Subcutaneous abdominal adipose tissue (tissue), 5 donors: ENCODE data around the gene GCH1.
"Not testable (repeated sequence)": the region's sequence is repeated elsewhere in the genome, so short reads cannot be mapped to it uniquely, and the experiment has no call there.

Experiments
- H3K27ac ChIP-seq: one replicate; pipeline ENCODE4 v1.7.0; 2013; ENCODE audit warnings: low read depth, mild to moderate bottlenecking, inconsistent platforms, low read length, moderate library complexity
- H3K27me3 ChIP-seq, 5 donors: one replicate each; pipeline ENCODE4 v1.7.0; 2013; ENCODE audit warnings: low read length in 5 of 5, inconsistent platforms in 1 of 5; ENCODE audit not compliant: control insufficient read depth in 5 of 5, insufficient read depth in 4 of 5
- H3K36me3 ChIP-seq, 5 donors: one replicate each; pipeline ENCODE4 v1.7.0; 2013; ENCODE audit warnings: low read length in 5 of 5; ENCODE audit not compliant: control insufficient read depth in 5 of 5, insufficient read depth in 5 of 5
- H3K4me1 ChIP-seq, 5 donors: one replicate each; pipeline ENCODE4 v1.7.0; 2013; ENCODE audit warnings: low read length in 5 of 5, mild to moderate bottlenecking in 3 of 5, moderate library complexity in 1 of 5; ENCODE audit not compliant: control insufficient read depth in 5 of 5, insufficient read depth in 5 of 5
- H3K4me3 ChIP-seq, 5 donors: one replicate each; pipeline ENCODE4 v1.7.0; 2013; ENCODE audit warnings: low read length in 5 of 5, low read depth in 1 of 5
- H3K9ac ChIP-seq, 5 donors: one replicate each; pipeline ENCODE4 v1.7.0; 2013; ENCODE audit warnings: low read length in 5 of 5, mild to moderate bottlenecking in 4 of 5, moderate library complexity in 3 of 5
- H3K9me3 ChIP-seq, 5 donors: one replicate each; pipeline ENCODE4 v1.7.0; 2013; ENCODE audit warnings: low read length in 5 of 5; ENCODE audit not compliant: control insufficient read depth in 5 of 5
- donor health status: healthy.
- donor health status: healthy.
- donor health status: healthy.
- donor health status: healthy.
- donor health status: healthy.

The GCH1 gene

DNA sequence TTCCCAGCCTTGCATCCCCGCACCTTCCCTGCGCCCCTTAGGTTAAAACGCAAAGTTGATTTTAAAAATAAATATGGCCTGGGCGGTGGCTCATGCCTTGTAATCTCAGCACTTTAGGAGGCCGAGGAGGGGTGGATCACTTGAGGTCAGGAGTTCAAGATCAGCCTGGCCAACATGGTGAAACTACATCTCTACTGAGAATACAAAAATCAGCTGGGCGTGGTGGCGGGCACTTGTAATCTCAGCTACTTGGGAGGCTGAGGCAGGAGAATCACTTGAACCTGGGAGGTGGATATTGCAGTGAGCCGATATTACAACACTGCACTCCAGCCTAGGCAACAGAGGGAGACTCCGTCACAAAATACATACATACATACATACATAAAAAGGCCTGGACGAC is 96.0 kb downstream of the GCH1 start:
- no peaks in the 10 kb centered on the region for H3K27me3 ChIP-seq
- no peak overlapping the region for H3K9ac ChIP-seq
- H3K4me3 ChIP-seq: no peak overlapping the region
- H3K9me3 ChIP-seq: no peaks in the 10 kb centered on the region
- H3K4me1 ChIP-seq: peaks cover 4 to 20% (median 14%) of the 10 kb centered on the region in 5 donors
- H3K27ac ChIP-seq: no peak overlapping the region
- no peaks in the 10 kb centered on the region for H3K36me3 ChIP-seq

DNA sequence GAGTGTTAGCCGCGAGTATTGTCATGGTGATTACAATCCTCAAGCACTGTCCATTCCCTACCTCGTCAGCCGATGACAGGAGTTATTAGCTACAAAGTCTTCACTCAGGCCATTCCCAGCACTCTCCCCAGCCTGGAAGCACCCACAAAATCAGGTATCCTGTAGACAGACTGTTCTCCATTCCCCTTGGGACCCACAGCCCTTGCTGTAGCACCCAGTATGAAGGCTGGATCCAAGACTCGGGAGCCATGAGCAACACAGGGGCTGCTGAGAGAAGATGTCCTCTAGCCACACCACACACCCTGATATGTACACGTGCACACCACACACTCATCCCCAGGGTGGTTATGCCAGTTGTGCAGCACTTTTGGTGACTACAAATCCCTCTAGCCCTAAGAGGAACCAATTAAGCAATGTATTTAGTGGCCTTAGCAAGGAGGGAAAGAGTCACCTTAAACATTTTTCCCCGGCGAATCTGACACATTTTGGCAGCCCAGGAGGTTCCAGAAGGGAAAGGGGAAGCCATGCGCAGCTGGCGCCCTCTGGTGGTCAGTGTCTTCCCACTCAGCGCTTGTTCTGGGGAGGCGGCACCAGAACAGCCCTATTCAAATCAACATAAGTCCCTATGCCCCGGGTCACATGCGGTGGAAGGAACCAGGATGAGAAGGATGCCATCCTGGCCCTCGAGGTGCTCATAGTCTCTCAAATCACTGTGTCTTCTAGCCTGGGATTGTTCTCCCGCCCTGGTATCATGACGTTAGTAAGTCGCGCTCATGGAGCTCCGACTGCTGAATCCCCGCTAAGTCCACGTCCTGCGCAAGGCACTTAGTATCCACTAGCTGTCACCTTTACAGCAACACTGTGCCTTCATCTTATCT is 96.9 kb downstream of the GCH1 start:
- H3K27me3 ChIP-seq: no peaks in the 10 kb centered on the region
- H3K27ac ChIP-seq: no peak overlapping the region
- H3K4me1 ChIP-seq: peaks cover 4 to 20% (median 14%) of the 10 kb centered on the region in 5 donors
- no peaks in the 10 kb centered on the region for H3K36me3 ChIP-seq
- H3K9me3 ChIP-seq: no peaks in the 10 kb centered on the region
- peak overlapping the region in 1 of 5 donors; percentile 27 for H3K9ac ChIP-seq
- H3K4me3 ChIP-seq: peak overlapping the region in 4 of 5 donors; percentile 25 to 68 (median 40)

DNA sequence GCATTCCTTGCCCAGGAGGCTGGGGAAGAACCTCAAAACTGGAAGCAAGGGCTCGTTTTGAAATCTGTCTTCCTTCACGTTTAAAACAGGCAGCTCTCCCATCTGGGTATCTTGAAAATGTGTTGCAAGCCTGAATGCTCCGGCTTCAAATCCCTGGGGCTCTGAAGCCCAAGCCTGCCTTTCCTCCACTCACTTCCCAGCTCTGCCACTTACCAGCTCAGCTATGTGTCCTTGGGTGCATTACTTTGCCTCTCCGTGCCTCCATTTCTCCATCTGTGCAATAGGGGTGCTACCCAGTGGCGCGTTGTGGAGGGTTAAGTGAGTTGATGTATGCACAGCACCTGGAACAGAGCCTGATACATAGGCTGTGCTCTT is 97.6 kb downstream of the GCH1 start:
- Histone ChIP-seq H3K4me3 (peak overlapping the region in 2 of 5 donors; percentile 34 to 68), H3K36me3 (no peaks in the 10 kb centered on the region), H3K27me3 (no peaks in the 10 kb centered on the region), H3K9ac (no peak overlapping the region), H3K27ac (no peak overlapping the region), H3K9me3 (no peaks in the 10 kb centered on the region), H3K4me1 (peaks cover 4 to 20% (median 14%) of the 10 kb centered on the region in 5 donors)

DNA sequence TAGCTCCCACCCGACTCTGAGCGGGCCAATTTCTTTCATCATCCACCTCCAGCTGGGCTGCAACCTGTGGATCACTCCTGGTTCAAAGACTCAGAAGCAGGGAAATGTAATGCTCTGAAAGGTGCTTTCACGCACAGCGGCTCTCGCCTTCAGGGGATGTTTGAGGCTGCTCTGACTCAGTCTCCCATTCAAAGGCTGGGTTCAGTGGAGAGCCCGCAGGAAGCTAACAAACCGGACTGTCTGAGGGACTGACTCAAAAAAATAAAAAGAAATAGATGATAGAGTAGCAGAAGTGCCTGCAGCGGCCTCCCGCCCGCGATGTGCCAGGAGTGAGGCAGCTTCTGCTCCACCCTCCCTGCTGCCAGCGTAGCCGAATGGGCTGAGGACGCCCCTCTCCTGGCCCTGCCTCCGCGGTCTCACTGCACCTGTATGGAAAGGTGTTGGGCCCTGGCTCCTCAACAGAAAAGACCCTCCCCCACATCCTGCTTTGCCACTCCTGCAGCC is 98.0 kb downstream of the GCH1 start:
- Histone ChIP-seq H3K9me3 (no peaks in the 10 kb centered on the region), H3K4me1 (peaks cover 4 to 20% (median 14%) of the 10 kb centered on the region in 5 donors), H3K9ac (no peak overlapping the region), H3K27ac (no peak overlapping the region), H3K27me3 (no peaks in the 10 kb centered on the region), H3K4me3 (no peak overlapping the region), H3K36me3 (no peaks in the 10 kb centered on the region)

DNA sequence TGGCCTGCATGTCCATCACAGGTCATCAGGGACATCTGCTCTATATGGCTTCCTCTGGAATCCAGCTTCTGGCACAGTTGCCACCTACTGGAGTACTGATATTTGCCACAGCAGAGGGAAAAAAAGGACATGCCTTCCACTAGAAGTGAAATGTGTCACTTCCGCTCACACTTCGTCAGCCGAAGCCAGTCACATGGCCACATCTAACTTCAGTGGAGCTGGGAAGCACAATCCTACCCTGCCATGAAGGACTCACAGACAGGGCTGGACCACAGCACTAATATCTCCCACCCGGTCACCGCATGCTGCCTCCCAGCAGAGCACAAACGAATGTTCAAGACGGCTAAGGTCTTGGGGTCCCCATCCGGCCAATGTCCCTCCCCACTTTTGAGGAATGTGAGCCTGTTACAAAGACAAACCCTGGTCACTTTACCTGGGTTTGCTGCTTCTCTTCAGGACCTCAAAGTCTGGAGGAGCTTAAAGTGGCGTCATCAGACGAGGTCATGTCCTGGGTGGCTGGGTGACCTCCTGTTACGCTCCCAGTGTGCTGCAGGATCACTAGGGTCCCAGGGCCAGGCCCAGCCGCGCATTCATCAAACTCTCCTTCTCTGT is 98.6 kb downstream of the GCH1 start:
- Histone ChIP-seq H3K27me3 (no peaks in the 10 kb centered on the region), H3K36me3 (no peaks in the 10 kb centered on the region), H3K9ac (no peak overlapping the region), H3K4me3 (no peak overlapping the region), H3K9me3 (no peaks in the 10 kb centered on the region), H3K27ac (no peak overlapping the region), H3K4me1 (peaks cover 4 to 20% (median 14%) of the 10 kb centered on the region in 5 donors)

DNA sequence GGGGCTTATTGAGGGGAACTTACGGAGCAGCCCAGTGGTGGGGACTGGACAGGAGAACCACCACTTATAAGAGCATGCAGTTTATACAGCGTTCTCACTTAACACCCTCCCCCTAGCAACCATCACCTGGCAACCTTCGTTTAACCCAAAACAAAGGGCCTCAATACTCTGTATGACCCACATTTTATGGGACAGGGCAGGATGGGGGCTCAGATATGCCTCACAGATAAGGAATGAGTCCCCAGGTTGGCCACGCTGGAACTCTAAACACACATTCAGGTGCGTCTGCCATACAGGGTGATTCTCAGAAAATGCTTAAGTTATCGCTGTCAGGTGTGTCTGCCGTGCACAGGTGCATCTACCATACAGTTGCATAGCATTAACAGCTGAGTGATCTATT is 99.2 kb downstream of the GCH1 start:
- Histone ChIP-seq H3K4me3 (no peak overlapping the region), H3K4me1 (peaks cover 4 to 20% (median 14%) of the 10 kb centered on the region in 5 donors), H3K27me3 (no peaks in the 10 kb centered on the region)

DNA sequence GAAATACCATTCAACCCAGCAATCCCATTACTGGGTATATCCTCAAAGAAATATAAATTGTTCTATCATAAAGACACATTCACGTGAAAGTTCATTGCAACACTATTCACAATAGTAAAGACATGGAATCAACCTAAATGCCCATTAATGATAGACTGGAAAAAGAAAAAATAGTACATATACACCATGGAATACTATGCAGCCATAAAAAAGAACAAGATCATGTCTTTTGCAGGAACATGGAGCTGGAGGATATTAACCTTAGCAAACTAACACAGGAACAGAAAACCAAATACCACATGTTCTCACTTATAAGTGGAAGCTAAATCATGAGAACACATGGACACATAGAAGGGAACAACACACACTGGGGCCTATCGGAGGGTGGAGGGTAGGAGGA is 101.1 kb downstream of the GCH1 start:
- peaks cover 4 to 20% (median 14%) of the 10 kb centered on the region in 5 donors for H3K4me1 ChIP-seq
- H3K9ac ChIP-seq, H3K27ac ChIP-seq, H3K4me3 ChIP-seq, H3K27me3 ChIP-seq, H3K9me3 ChIP-seq, H3K36me3 ChIP-seq: not testable (repeated sequence)

More for the DNA sequence above, 99.2 kb downstream of the GCH1 start:
- H3K9me3 ChIP-seq: no peaks in the 10 kb centered on the region
- no peaks in the 10 kb centered on the region for H3K36me3 ChIP-seq
- H3K27ac ChIP-seq: no peak overlapping the region
- H3K9ac ChIP-seq: no peak overlapping the region

DNA sequence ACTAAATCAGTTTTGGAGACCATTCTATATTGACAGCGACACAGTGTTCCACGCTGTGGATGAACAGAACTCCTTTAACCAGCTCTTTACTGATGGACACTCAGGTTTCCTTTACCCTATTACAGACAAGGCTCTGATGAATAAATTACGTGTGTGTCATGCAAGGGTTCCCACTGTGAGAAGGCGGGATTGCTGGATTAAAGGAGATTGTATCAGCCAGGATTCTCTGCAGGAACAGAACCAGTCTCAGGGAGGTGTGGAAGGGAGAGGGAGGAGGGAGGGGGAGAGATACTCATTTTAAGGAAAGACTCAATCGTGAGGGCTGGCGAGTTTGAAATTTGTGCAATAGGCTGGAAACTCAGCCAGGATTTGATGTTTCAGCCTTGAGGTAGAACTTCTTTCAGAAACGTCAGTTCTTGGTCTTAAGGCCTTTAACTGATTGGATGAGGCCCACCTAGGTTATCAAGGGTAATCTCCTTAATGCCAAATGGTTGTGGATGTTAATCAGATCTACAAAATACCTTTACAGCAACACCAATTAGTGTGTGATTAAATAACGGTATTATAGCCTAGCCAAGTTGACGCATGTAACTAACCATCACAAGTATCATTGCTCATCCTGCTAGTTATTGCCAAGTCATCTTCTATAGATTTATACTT is 104.0 kb downstream of the GCH1 start:
- no peak overlapping the region for H3K9ac ChIP-seq

DNA sequence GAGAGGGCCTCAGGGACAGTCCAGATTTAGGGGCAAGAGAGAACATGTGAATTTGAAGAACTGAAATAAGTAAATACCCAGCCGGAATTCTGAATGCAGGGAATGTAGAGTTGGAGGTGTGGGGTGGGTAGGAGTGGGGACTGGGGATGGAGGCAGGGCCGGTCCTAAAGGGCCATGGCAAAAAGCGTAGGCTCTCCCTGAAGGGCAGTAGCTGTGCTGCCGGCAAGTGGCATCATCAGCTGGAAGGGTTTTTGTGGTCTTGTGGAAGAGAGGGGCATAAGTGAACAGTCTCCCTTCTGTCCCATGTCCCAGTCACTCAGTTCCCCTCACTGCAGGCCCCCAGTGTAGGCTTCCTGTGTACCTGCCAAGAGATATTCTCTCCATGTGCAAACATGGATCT is 104.6 kb downstream of the GCH1 start:
- Histone ChIP-seq H3K27ac (no peak overlapping the region), H3K9ac (no peak overlapping the region), H3K4me1 (no peaks in the 10 kb centered on the region), H3K4me3 (no peak overlapping the region), H3K36me3 (peaks cover 0 to 4% (median 0%) of the 10 kb centered on the region in 5 donors), H3K9me3 (peaks cover 2 to 12% (median 11%) of the 10 kb centered on the region in 5 donors), H3K27me3 (no peaks in the 10 kb centered on the region)

More for the DNA sequence above, 104.0 kb downstream of the GCH1 start:
- peaks cover 0 to 3% (median 0%) of the 10 kb centered on the region in 5 donors for H3K36me3 ChIP-seq
- H3K4me3 ChIP-seq: no peak overlapping the region
- H3K9me3 ChIP-seq: peaks cover 2 to 12% (median 11%) of the 10 kb centered on the region in 5 donors
- H3K4me1 ChIP-seq: no peaks in the 10 kb centered on the region
- H3K27me3 ChIP-seq: no peaks in the 10 kb centered on the region
- no peak overlapping the region for H3K27ac ChIP-seq
